Cardiac septum (tissue), 1 donor: ENCODE results near the gene P2RX6. TPM values are rescaled to one million over a fixed set of nuclear protein-coding genes. Genes with fewer than 3 reads are reported as not detected.
"Not testable (repeated sequence)": the region's sequence is repeated elsewhere in the genome, so short reads cannot be mapped to it uniquely, and the experiment has no call there.

Source experiments
- DNase-seq: peaks from one replicate; pipeline ENCODE4 v3.0.0-alpha.2; 2020; ENCODE audit warnings: low spot score
- intact Hi-C: fragments of 100-400 bp; cut with DNase I; formaldehyde crosslinking; loops from one replicate; pipeline ENCODE4 v1.14.0; 2022
- total RNA-seq: library from RNA; stranded (reverse); fragmentation: NEBNext Ultra II Directional; extraction: Animal tissue kit (Norgen Biotek cat#: 25700); gene quantifications from one replicate; pipeline ENCODE4 v1.2.1, GENCODE V29; 2021
- donor health status: DM: no; HTN: no; CAD: no.

Gene P2RX6
- total RNA-seq, 1 donor from 2014 or later, result 5.4 TPM

DNA sequence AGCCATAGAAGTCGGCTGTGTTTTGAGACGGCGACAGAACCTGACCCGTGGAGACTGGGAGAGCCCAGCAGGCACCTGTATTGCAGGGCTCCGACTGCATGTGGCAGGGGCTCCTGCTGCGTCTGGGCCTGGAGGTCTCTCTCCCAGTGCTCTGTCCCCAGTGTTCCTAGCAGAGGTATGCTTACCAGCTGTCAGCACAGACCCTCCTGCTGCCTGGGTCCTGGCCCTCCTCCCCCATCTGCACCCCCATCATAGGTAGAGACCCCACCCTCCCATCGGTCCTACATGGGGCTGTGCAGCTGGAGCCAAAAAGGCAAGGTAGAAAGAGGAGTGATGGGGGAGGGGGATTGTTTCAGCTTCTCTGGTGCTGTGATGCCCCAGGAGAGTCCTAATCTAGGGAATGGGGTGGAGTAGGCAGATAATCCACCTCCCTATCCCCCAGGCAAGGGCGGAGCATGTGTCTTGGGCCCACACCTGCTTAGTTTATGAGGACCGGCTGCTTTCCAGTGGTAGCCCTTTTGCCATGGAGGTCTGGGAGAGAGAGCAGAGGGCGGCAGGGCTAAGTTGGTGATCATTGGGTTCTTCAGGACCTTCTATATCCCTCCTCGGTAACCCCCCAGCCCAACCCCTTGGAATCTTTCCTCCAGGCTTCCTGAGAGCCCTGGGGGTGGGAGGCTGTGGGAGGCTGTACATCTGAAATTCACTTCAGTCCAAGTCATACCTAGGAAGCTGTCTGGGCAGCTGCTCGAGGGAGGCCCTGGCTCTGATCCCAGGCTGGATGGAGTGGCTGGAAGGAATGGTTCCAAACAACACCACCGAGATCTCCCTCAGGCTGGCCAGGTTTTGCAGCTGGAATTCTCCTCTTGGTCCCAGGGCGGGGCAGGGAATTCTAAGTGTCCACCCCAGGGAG is 12.1 kb downstream of the P2RX6 start:
- intact Hi-C loops, result loop anchor here (10.0 kb wide), 1 partner anchor 78 kb away; no protein-coding TSS in a partner anchor
- DNase-seq, result no peak

DNA sequence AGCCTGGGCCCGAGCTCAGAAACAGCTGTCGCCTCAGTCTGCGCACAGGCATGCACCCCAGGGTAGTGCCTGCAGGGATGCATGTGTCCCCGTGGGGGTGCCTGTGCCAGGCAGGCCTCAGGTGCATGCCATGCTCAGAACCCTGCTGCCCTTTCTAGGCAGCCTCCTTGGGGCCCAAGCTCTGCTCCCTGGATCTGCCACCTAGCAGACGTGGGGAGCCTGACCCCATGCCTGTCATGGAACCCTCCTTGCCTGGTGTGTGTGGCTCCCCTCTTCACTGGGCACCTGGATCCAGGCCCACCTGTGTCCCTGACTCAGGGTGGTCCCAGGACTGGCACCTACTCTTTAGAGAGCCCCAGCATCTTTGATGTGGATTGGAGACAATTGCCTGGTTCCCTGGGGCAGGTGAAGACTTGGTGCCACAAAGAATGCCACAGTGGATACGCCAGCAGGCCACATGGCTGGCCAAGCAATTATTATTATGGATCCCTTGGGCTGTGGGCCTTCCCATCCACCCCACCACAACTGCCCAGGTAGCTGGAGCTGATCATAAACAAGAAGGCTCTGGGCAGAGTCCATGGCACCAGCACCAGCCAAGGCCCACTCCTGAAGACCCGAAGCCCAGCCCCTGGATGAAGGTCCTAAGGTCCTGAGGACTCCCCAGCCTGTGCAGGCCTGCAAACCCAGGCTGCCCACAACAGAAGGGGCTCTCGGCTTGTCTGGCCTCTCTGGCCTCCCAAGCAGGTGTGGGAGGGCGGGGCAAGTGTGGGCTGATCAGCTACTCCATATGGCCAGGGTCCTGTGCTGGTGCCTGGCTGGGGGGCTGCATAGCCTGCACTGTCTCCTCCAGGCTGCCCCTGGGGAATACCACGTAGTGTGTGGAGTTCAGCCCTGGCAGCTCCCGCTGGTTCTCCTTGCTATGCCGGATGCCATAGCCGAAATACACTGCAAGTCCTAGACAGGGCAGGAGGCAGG is 13.6 kb downstream of the P2RX6 start:
- DNase-seq, result no peak
- intact Hi-C loops, result loop anchor here (10.0 kb wide), 1 partner anchor 76 kb away; no protein-coding TSS in a partner anchor

DNA sequence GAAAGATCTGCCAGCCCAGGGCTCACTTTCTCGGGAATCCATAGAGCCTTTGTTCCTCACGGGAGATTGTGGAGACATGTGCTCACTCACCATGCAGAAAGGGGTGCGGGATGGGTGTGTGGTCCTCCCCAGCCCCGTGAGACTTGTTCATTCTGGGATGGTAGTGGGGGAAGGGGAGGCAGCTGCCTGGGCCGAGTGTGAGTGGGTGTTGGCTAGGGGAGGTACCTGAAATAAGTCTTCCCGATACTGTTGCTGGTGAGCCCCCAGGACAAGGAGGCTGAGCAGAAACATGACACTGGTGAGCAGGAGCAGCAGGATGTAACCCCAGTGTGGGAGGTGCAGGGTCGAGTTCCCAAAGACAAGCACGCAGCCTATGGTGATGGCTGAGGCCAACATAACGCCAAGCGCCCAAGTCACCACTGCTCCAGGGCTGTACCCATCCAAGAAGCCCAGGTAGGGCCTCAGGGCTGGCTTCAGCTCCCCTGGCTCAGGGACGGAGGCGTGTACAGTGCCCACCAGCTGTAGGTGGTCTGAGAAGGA is 14.6 kb downstream of the P2RX6 start:
- intact Hi-C loops, result loop anchor here (10.0 kb wide), 1 partner anchor 75 kb away; no protein-coding TSS in a partner anchor
- no peak for DNase-seq

DNA sequence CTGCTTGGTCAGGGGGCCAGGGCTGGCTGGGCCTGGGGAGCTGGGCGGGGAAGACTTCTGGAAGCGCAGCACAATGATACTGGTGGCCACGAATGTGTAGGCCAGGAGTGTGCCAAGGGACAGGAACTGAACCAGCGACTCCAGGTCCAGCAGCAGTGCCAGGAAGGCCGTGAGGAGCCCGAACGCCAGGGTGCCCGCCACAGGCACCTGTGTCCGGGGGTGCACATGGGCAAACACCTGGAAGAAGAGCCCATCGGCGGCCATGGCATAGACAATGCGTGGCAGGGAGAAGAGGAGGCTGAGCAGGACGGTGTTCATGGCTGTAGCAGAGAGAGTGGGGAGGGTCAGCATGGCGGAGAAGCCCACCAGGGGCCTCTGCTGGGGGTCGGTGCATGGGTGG is 15.1 kb downstream of the P2RX6 start:
- intact Hi-C loops, result no loop called here
- no peak for DNase-seq

DNA sequence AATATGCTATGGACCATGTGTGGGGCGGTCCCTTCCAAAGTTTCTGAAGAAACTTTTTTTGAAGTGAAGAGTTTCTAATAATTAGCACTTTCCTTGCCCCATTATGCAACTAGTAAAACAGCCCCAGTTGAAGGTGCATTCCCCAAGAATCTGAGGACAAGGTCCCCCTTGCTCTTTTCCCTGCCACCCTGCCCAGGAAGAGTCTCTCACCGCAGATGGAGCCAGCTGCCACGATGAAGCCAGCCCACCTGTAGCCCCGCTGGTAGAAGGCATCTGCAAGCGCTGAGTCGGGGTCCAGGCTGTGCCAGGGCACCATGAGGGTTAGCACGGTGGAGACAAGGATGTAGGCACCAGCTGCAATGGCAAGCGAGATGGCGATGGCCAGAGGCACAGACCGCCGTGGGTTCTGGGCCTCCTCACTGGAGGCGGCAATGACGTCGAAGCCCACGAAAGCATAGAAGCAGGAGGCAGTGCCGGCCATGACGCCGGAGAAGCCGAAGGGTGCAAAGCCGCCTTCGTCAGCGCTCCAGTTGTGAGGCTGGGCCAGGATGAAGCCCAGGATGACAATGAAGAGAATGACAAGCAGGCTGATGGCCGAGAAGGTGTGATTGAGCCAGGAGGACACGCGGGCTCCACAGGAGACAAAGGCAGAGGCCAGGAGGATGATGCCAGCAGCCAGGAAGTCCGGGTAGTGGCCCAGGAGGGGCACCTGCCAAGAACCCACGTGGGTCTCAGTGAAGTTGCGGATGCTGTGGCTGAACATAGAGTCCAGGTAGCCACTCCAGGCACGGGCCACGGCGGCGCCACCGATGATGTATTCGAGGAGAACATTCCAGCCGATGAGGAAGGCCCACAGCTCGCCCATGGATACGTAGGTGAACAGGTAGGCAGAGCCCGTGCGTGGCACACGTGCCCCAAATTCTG is 15.9 kb downstream of the P2RX6 start:
- no peak for DNase-seq
- intact Hi-C loops, result no loop called here

DNA sequence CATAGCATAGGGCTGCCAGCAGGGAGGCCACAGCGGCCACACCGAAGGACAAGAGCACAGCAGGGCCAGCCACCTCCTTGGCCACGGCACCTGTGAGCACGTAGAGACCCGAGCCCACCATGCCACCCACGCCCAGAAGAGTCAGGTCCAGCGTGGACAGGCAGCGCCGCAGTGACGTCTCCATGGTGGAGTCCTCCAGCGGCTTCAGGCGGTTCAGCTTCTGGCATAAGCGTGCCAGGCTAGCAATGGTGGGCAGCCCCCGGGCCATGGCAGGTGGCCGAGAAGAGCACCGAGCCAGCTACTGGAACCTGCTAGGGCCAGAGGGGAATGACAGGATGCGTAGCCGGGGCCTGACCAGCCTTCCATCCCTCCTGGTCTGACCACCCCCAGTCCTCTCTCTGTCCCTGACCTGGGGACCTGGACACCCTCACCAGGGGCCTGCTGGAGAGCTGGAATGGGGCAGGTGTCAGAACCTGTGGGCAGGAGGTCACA is 16.6 kb downstream of the P2RX6 start:
- intact Hi-C loops, result no loop called here

DNA sequence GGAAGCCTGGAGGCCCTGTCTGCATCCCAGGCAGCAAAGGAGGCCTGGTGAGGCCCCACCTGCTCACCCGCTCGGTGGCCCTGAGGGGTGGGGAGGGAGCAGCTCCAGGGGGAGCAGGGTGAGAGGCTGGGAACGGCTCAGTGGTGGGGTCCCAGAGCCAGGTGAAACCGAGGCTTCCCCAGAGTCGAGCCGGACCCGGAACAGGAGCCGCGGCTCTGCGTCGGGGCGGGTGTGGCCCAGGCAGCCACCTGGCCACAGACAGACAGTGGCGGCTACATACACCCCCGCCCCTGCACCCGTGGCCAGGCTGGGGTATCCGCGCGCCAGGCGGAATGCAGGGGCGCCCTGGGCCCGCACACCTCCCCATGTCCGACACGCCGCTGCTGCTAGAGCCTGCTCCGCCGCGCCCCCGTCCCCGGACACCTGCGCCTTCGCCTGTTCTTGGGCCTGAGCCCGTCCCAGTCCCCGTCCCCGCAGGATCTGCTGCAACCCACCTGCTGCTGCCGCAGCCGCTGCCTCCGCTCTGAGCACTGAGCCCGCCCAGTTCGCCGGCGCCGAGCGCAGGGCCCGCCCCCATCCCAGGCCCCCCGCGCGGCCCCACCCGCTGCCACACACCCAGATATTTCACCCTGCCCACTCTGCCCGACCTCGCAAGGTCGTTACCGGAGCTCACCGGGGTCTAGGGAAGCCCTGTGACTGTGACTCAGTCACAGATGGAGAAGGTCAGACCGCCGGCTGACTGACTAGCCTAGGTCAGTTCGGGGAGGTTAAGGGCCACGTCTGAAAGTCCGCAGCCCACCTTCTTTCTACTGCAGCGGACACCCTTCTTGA is 17.3 kb downstream of the P2RX6 start, which contains the start of gene SLC7A4:
TSS of gene SLC7A4 (minus strand) at position 525 of the 831 bp plus-strand sequence. CDS start 749 bp downstream, outside the sequence.
- intact Hi-C loops, result no loop called here
- DNase-seq, result no peak

More for the DNA sequence above, 16.6 kb downstream of the P2RX6 start:
- DNase-seq, result no peak

DNA sequence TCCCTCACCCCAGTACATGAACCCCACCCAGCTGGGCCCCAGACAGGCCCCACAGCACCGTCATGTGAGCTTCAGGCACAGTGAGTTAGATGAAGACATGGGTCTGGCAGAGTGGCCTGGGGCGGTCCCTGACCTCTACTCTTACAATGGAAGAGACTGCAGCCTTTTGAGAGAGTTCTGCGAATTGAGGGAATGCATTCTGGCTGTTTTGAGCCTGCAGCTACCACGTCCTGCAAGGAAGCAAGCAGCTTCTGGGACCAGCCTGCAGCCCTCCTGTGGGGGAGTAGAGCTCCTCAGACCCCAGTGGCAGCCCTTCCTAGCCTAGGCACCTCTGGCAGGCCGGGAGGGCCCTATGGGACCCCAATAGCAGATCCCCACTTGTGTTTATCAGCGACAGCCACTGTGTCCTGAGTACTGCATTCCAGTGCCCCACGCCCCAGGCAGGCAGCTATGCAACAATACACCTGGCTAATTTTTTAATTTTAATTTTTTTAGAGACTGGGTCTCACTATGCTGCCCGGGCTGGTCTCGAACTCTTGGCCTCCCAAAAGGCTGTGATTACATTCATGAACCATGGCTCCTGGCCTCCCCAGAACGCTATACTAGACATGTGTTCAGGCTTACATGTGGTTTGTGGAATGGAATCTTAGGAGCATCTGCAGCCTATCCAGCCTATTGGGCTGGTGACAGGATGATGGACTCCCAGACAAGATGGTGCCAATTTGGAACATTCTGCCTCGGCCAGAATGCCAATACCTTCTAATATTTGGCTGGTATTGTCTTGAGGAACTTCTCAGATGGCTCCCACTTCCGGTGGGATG is 18.1 kb downstream of the P2RX6 start:
- intact Hi-C loops, result no loop called here
- DNase-seq, result no peak

DNA sequence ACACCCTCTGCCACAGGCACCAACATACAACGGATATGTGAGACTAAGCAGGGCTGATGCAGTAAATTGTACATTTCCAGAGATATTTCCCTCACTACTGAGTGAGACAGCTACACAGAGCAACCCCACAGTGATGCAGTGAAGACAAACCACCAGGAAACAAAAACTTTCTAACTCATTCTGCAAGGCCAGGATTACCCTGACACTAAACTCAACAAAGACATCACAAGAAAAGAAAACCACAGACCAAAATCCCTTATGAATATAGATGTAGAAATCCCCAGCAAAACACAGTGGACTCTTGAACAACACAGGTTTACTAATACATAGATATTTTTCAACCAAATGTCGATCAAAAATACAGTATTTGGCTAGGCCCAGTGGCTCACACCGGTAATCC is 18.9 kb downstream of the P2RX6 start:
- intact Hi-C loops, result no loop called here

DNA sequence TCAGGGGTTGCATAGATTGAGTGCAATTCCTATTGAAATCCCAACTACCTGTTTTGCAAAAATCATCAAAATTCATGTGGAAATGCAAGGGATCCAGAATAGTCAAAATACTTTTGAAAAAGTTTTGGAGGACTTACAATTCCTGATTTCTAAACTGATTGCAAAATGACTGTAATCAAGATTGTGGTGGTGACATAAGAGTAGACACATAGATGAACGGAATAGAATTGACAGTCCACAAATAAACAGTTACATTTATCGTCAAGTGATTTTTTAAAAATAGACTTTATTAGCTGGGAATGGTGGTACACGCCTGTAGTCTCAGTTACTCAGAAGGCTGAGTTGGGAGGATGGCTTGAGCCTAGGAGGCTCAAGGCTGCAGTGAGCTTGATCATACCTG is 20.0 kb downstream of the P2RX6 start:
- intact Hi-C loops, result no loop called here

More for the DNA sequence above, 18.9 kb downstream of the P2RX6 start:
- DNase-seq, result no peak

DNA sequence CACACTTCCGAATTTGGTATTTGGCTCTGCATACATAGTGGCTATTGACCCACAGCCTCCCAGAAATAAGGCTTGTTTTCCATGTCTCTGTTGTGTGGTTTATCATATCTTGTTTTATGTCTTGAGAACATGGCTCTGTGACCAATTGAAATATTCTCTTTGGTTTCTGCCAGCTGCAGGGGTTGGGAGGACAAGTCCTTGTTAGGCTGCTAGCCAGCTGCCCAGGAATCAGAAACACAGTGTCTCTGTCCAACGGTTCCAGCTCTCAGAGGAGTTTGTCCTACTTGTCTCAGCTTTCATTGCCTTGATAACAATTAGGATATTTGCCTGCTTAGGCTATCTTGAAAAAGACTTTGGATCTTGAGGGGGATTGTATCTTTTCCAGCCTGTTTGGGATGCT is 23.4 kb downstream of the P2RX6 start:
- intact Hi-C loops, result no loop called here
- DNase-seq, result no peak

More for the DNA sequence above, 20.0 kb downstream of the P2RX6 start:
- DNase-seq, result no peak

DNA sequence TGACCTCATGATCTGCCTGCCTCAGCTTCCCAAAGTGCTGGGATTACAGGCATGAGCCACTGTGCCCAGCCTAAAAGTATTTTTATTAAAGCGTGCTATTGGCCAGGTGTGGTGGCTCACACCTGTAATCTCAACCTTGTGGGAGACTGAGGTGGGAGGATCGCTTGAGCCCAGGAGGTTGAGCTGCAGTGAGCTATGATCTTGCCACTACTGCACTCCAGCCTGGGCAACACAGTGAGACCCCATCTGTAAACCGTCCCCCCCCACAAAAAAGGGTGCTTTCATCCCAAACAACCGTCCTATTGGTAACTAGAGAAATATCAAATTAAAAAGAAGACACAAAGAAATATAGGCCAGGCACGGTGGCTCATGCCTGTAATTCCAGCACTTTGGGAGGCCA is 24.2 kb downstream of the P2RX6 start:
- intact Hi-C loops, DNase-seq: not testable (repeated sequence)

DNA sequence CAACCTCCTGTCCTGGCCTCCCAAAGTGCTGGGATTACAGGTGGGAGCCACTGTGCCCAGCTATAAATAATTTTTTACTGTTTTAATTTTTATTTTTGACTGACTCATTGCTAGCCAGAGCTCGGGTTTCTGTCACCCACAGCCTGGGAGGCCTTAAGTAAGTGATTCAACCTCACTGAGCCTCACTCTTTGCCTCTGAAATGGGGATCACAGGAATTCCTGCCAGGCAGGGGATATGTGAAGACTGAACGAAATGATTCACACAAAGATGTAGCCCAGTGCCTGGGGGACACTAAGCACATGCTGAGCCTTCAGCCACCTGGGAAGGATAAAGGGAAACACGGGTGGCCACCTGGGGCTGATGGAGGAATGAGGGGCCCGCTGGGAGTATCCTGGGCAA is 27.0 kb downstream of the P2RX6 start:
- DNase-seq, result no peak
- intact Hi-C loops, result no loop called here

DNA sequence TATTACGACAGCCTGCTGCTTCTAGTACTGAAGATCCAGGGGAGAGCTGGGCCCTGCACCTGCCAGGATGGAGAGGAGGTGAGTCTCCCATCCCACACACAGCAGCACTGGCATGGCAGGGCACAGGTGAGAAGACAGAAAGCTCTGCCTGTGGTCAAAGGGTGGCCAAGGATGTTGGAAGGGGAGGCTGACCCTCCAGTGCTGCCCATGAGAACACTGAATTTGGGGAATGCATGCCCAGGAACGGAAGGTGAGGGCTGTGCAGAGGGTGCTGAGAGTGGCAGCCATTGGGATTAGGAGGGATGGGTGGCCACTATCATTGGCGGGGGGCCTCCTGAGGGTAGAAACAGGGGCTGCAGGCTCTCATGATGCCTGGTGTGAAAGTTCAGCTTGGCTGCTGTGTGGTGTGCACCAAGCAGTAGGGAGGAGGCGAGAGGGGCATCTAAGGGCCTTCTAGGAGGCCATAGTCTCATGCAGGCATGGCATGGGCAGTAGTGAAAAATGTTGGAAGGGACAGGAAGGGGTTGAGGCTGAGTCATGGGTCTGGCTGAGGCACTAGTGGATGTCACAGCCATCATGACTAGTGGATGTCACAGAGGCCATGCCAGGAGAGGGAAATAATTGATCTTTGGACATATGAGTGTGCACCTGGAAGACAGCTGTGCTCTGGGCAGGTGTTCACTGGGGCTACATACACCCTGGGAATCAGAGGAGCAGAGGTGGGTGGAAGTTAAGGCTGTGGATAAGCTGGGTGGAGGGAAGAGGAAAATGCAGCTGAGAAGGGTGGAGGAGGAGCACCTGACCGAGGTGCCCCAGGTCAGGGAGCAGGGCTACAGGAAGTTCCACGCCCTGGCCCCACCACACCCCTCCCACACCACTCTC is 28.3 kb downstream of the P2RX6 start:
- intact Hi-C loops, result no loop called here
- no peak for DNase-seq

DNA sequence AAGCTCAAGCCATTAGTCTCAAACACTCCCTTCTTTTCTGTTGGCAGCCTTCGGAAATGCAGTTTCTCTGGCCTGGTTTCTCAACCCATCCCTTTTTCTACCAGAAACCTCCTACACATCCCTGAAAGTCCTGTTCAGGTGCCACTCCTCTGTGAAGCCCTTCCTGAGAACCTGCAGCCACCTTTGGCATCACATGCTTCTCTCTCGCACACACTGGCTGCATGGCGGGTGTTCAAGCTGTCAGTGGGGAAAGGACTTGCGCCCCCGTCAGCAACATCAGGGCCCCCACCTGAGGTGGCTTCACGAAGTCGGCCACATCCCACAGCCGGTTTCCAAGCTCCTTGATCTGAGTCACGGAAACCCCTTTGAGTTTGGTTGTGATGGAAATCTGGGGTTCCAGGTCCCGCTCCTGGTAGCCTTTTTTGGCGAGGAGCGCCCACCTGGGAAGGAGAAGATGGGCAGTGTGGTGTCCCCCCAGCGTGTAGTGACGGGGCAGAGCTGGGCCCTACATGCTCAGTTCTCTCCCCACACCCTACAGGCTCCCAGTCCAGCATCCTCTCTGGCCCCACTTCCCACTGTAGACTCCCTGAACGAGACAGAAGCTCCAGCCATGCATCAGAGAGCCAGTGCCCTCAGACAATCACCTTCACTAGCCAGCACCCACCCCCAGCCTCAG is 29.0 kb downstream of the P2RX6 start:
- intact Hi-C loops, result no loop called here
- DNase-seq, result no peak
